ENCODE results near the gene POLD2.

Gene POLD2

GRCh38 chr7:44101303-44101965, 21.9 kb downstream of the POLD2 start:
- no peak for DNase-seq

DNA sequence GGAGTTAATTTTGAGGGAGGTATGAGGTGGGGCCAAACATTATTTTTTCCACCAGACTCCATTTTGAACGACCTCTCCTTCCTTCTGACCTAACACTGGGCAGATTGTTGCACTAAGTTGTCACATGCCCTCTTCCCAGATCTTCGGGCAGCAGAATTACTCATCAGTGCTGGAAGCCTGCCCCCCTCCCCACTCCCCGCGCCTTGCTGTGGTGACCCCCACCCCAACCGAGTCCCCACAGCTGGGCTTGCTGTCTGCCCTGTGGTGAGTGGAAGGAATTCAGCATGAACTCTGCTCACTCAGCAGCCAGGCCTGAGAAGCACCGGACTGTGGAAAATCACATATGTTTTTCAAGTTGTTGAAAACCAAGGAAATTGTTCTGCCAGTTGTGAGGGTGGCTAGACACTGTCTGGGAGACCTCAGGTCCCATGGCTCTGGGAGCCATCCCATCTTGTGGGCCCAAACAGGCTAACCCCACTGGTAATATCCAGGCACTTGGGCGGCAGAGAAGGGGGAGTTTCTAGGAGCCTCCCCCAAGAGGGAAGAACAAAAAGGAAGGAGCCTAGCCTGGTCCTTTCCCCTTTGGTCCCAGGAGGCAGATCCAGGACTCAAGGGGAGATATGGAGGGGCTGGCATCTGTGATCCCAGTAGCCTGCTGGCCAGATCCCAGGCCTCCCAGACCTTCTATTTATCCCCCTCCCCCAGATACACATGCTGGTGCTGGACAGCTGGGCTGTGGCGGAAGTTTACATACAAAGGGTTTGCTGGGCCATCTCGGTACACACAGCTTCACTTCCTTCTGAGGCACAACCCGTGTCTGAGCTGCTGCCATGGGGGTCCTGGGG, 22.7 kb downstream of the POLD2 start:
- DNase-seq = no peak

DNA sequence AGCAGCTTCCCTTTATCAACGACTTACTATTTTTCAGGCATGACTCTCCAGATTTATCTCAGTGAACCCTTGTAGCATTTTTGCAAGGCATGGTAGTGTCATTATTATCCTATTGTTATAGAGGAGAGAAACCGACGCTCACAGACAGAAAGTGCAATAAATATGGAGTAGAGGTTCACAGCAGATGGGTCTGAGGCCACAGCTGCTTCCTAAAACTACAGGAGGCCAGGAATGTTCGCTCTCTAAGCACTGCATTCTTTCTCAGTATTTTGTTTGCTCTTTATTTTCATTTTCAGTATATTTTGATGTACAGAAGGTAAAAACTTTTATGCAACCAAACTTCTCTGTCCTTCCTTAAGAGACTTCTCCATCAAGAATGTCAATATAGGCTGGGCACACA, 23.7 kb downstream of the POLD2 start:
- no peak for DNase-seq

GRCh38 chr7:44098092-44099068, 25.0 kb downstream of the POLD2 start:
- no peak for DNase-seq

- DNase-seq = no peak
Observed at GRCh38 chr7:44097064-44097932, 26.1 kb downstream of the POLD2 start.

- DNase-seq = no peak
Observed at GRCh38 chr7:44096326-44096881, 26.9 kb downstream of the POLD2 start.

DNA sequence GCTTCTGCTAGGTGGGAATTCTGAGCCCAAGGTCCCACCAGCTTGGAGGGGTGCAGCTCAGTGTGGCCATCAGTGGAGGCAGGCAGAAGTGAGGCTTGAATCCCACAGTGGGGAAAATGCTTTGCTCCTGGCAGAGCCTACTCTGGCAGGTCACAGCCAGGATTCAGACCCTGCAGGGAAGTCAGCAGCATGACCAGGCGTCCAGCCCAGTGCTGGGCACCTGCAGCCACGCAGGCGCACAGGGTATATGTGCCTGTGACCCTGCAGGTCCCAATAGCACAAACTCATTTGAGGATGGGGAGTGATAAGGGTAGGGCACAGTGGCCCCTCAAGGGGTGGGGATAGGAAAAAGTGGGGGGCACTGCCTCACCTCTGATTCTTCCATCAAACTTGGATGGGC, 27.6 kb downstream of the POLD2 start:
- DNase-seq = no peak

DNA sequence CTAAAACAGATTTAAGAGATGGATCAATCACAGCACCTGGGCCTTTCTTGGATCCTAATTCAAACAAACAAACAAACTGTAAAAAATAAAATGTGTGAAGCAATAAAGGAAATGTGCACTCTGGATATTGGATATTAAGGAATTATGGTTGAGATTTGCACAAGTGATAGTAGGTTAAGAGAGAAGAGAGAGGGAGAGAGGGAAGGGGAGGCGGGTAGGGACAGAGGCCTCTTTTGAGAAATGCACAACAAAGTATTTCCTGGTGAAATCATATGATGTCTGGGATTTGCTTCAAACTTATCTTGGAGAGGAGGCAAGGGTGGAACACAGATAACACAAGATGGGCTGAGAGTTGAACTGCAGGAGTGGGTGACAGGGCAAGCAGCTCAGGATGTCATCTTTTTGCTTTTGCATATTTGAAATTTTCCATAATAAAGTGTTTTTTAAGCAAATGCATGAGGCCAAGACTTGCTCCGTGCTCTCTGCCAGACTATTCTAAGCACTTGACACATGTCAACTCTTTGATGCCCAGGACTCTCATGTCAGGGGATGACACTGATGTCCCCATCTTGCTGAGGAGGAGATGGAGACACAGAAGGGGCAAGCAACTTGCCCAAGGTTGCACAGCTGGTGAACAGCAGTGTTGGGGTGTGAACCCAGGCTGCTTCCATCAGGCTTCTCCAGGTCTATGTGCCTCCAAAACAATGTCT, 28.3 kb downstream of the POLD2 start:
- no peak for DNase-seq

GRCh38 chr7:44094365-44094764, 29.0 kb downstream of the POLD2 start:
- no peak for DNase-seq

- DNase-seq = no peak
Observed at GRCh38 chr7:44093102-44093641, 30.2 kb downstream of the POLD2 start.

GRCh38 chr7:44087911-44088838, 35.2 kb downstream of the POLD2 start:
- peak; percentile 82 for DNase-seq

- no peak for DNase-seq
Observed at GRCh38 chr7:44086627-44087026, 36.7 kb downstream of the POLD2 start.

DNA sequence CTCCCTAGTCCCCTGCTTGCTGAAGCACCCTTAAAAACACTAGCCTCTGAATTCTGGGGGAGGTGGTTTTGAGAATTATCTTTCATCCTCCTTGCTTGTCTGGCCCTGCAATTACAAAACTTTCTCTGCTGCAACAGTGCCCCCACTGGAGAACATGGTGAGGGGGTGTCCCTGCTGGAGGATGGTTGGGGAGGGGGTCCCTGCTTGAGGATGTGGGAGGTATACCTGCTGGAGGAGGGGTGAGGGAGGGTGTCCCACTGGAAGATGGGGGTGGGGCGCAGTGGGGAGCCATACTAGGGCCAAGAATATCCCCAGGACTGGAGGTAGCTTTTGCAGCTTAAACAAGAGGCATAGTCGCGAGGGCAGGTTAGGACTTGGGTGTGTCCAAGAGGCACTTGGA, 37.8 kb downstream of the POLD2 start:
- DNase-seq = no peak

- DNase-seq = no peak
Observed at GRCh38 chr7:44084701-44085100, 38.6 kb downstream of the POLD2 start.

DNA sequence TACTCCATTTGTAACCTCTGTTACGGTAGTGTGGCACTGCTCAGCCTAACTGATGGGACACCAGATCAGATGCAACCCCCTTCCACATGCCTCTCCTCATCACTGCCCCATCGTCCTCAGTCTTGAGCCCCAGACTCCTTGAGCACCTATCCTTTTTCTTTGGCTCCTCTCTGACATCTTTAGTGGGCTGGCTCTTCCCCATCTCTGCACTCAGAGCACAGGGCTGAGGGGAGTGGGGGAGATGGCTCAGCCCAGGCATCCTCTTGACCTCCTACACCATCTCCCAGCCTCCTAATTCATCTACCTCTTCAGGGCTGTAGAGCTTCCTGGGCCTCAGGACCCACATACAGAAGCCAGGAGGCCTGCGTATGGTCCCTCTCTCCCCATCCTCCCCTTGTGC, 39.6 kb downstream of the POLD2 start:
- DNase-seq = no peak

DNA sequence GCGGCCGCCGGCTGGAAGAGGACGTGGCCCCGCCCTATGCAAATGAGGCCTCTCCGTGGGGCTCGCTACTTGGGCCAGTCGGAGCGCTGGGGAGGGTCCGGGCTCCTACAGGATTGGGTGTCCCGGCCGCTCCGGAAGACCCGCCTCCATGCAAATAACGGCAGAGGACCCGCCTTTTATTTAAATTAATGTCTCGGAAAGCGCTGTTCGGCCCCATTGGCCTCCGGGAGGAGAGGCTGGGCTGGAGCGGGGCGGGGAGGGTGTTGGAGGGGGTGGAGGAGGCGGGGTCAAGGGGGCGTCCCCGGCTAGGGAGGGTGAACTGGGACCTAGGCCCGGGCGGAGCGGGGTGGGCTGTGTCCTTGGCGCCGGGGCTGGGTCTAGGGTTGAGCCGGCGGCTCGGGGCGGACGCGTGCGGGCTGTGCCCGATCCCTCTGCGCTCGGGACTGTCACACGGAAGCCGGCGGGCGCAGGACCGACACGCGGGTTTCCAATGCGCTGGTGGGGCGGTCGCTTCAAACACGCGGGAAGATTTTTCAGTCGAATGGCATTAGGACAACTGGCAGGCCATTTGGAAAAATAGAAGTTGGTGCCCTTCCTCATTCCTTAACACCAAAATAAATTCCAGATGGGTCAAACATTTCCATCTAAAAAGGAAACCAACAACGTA, 40.7 kb downstream of the POLD2 start:
- DNase-seq = peak; percentile 99

DNA sequence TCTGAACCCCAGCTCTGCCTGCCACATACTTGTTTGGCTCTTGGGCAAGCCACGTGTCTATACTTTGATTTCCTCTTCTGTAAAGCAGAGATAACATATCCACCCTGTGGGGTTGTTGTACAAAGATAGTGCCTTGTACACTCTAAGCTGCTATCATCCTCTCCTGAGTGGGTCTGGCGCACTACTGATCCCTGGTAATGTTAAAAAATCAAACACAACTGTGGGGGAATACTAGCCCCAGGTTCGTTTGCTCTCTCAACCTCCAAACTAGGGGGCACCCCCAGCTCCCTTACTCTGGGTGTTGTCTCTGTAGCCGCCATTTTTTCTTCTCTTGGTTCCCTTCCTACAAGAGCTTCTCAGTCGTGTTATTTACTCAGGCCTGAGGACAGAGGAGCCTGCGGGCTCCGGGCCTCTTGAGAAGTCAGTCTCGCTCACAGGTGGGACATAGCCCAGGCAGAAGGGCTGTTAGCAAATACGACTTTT, 42.0 kb downstream of the POLD2 start:
- DNase-seq = no peak

DNA sequence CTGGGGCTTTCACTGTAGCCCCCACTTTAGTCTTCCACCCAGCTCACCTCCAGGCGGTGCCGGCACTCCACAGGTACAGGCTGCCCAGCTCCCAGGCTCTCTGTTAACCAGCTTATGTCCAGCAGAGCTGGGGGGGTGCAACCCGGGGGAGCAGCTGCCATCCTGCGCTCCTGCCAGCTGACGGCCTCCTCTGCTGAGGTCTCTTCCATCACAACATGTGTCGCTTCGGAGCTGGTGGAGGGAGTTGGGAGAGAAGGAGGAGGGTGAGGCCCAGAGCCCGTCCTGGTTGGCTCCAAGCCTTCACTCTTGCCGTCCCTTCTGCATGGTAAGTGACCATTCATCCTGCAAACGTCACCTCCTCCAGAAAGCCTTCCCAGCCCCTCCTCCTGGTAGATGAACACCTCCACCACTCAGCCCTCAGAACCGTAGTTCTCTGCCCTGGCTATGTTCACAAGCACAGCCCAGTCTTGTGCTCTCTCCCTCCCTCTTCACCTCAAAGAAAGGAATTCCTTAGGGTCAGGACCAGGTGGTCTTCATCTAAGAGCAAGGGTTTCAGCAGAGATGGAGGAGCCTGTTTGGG, 42.6 kb downstream of the POLD2 start:
- no peak for DNase-seq

DNA sequence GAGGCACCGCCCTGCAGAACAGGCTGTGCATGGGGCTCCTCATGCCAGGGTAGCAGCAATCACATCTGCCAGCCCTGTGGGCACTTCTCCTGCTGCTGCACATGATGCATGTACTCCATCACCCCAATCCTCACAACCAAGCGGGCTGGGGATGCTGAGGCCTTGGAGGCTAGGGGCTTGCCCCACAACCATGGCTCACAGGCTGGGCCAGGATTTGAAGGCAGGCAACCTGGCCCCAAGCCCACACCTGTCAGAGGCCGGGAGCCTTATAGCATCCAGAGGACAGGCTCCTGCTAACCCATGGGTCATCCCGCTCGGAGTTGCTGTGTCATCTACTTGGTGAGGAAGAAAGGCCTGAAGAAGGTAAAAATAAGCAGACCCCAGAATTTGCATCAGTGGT, 43.2 kb downstream of the POLD2 start:
- DNase-seq = no peak
